IPS-15b (cell line): ENCODE results near the gene ELAVL2.

Experiments
- H3K27me3 ChIP-seq: one replicate; pipeline ENCODE4 v1.6.1; 2013; ENCODE audit warnings: low read length; ENCODE audit not compliant: control insufficient read depth, insufficient read depth
- H3K36me3 ChIP-seq: one replicate; pipeline ENCODE4 v1.6.1; 2013; ENCODE audit warnings: low read length; ENCODE audit not compliant: control insufficient read depth, insufficient read depth
- H3K4me1 ChIP-seq: one replicate; pipeline ENCODE4 v1.6.1; 2013; ENCODE audit warnings: mild to moderate bottlenecking, low read length; ENCODE audit not compliant: control insufficient read depth, insufficient read depth
- H3K4me3 ChIP-seq: one replicate; pipeline ENCODE4 v1.5.1; 2013; ENCODE audit warnings: low read depth, low read length
- H3K9ac ChIP-seq: one replicate; pipeline ENCODE4 v1.6.1; 2013; ENCODE audit warnings: low read depth, mild to moderate bottlenecking, low read length
- H3K9me3 ChIP-seq: one replicate; pipeline ENCODE4 v1.6.1; 2013; ENCODE audit warnings: mild to moderate bottlenecking, low read length; ENCODE audit not compliant: control insufficient read depth, insufficient read depth

ELAVL2 gene

DNA sequence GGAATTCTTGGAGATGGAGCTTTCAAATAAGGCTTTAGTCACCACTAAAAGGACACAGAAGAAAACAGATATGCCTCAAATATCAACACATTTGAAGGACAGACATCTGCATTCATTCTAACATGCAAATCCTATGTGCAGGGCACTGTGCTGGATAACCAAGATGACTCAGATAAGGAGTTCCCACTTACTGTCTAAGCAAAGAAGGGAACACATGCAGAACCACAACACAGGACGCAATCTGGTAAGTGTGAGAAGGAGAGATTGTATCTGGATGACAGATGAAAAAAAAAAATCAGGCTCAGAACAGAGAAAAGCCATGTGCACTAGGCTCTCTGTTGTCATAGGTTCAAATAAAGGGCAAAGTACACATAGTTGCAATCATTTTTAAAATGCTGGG lies 42.5 kb downstream of the ELAVL2 start:
- H3K4me3 ChIP-seq: no peak overlapping the region
- no peak overlapping the region for H3K9ac ChIP-seq
- no peaks in the 10 kb centered on the region for H3K9me3 ChIP-seq
- no peaks in the 10 kb centered on the region for H3K36me3 ChIP-seq
- H3K27me3 ChIP-seq: no peaks in the 10 kb centered on the region
- peaks cover 19% of the 10 kb centered on the region for H3K4me1 ChIP-seq

DNA sequence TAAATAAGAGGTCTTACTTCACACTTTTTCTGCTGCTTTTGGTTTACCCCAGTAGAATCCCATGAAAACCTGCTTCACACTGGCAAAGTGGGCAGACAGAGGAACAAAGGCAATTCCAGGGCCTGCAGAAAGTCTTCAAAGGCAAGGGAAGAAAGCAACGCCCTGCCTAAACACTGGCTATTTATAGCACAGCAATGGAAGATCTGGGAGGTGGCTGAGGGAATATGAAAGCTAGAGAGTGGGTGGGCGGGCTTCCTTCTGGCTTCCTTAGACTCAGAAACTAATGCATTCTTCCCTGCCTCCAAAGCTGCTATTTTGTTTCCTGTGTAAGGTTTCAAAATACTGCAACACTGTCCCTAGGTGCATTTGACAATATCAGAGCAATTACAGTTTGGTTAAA lies 46.8 kb downstream of the ELAVL2 start:
- H3K27me3 ChIP-seq: no peaks in the 10 kb centered on the region
- H3K4me1 ChIP-seq: peaks cover 51% of the 10 kb centered on the region
- H3K9ac ChIP-seq: no peak overlapping the region
- no peaks in the 10 kb centered on the region for H3K9me3 ChIP-seq
- H3K36me3 ChIP-seq: no peaks in the 10 kb centered on the region
- no peak overlapping the region for H3K4me3 ChIP-seq

DNA sequence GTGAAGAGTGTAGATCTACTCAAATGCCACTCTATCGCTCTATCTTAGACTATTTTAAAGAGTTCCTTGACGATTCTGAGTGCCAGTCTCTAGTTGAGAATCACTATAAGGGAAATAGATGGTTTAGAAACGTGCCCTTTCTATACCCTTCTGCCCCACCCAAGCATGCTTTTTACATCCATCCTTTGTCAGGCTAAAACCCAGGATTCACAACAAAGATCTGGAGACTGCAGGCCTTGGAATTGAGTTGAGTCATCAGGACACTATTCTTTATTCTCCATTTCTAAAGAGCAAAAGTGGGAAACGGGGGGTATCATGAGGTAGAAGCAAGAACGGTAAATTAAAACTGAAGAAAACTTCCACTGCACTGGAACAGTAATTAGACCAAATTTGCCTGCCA lies 48.7 kb downstream of the ELAVL2 start:
- no peak overlapping the region for H3K9ac ChIP-seq
- no peak overlapping the region for H3K4me3 ChIP-seq
- H3K9me3 ChIP-seq: no peaks in the 10 kb centered on the region
- H3K27me3 ChIP-seq: no peaks in the 10 kb centered on the region
- H3K4me1 ChIP-seq: peaks cover 66% of the 10 kb centered on the region
- no peaks in the 10 kb centered on the region for H3K36me3 ChIP-seq

DNA sequence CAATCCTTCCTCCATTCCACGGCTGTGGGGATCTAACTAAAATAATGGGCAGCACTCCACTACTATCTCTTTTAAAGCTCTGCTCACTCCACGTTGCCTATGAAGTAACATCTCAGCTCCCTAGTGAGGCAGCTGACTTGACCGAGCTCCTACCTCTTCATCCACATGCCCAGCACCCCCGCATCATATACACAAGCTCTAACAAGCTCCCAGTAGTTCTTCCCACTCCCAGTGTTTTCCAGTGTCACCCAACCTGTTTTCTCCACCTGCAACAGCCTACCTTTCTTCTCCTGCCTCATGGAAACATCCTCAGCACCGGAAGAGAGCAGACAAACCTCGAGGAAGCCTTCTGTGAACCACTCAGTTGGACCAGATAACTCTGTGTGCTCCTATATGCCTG lies 50.5 kb downstream of the ELAVL2 start:
- H3K27me3 ChIP-seq: no peaks in the 10 kb centered on the region
- H3K4me3 ChIP-seq: no peak overlapping the region
- H3K9me3 ChIP-seq: no peaks in the 10 kb centered on the region
- peaks cover 67% of the 10 kb centered on the region for H3K4me1 ChIP-seq
- no peak overlapping the region for H3K9ac ChIP-seq
- H3K36me3 ChIP-seq: no peaks in the 10 kb centered on the region

DNA sequence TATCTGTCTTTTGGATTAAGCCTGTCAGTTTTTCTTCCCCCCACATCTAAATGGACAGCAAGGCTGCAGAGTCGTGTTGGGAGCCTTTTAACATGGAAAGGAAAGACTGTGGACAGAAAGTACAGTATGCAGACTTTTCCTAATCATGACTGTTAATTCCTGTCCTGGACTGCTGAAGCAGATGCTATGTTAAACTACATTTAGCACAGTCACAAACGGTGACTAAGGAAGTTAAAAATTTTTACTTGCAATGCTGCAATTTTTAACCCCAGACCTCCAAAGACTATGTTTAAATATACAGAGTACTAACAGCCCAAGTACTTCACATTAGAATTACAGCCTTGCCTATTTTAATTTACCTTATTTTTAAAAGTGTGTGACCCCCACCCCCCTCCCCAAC lies 51.8 kb downstream of the ELAVL2 start:
- peaks cover 69% of the 10 kb centered on the region for H3K4me1 ChIP-seq

DNA sequence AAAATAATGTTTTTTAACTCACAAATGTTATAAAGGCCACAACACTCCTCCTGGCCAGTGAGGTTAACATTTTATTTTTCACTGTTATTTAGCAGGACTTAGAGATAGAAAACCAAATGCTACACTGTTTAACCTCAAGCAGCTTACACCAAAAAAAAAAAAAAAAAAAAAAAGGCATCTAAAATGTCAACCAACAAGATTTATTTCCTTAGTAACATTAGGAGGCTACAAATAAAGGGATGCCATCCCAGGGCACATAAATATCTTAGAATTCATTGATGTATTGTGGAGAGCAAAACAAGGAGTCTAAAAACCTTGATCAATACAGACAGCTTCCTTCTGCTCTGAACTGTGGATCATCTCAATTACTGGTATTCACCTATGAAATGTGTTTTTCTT lies 53.7 kb downstream of the ELAVL2 start:
- H3K36me3 ChIP-seq: no peaks in the 10 kb centered on the region
- peaks cover 63% of the 10 kb centered on the region for H3K4me1 ChIP-seq
- no peaks in the 10 kb centered on the region for H3K27me3 ChIP-seq
- H3K9ac ChIP-seq: no peak overlapping the region
- no peaks in the 10 kb centered on the region for H3K9me3 ChIP-seq
- H3K4me3 ChIP-seq: no peak overlapping the region

More for the DNA sequence above, 51.8 kb downstream of the ELAVL2 start:
- Histone ChIP-seq H3K36me3 (no peaks in the 10 kb centered on the region), H3K9ac (no peak overlapping the region), H3K9me3 (no peaks in the 10 kb centered on the region), H3K27me3 (no peaks in the 10 kb centered on the region), H3K4me3 (no peak overlapping the region)

DNA sequence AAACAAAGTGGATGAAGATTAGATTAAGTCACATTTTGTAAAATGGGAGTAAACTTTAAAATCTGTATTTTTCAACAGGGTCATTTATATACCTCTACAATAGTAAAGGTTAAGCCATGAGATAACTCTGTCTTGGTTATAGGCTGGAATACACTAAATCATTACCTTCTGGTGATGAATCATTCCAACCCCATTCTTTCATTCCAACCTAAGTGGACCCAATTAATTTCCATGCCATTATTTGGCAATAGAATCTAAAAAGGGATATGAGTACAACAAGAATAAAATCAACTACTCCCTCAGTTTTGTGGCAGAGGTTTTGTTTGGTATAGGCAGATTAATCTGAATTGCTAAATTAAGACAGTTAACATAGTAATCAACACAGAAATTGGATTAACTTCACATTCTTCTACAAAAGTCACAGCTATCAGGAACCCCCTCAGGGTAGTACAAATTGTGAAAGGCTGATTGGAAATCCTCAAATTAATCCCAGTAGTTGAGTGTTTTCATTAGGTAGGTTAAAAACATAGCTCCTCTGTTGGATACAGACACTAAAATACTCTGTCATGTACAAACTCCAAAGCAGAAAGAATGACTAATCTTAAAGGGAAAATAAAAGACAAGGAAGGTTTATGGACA lies 54.2 kb downstream of the ELAVL2 start:
- Histone ChIP-seq H3K4me3 (no peak overlapping the region), H3K9ac (no peak overlapping the region), H3K9me3 (no peaks in the 10 kb centered on the region), H3K27me3 (no peaks in the 10 kb centered on the region), H3K4me1 (peaks cover 59% of the 10 kb centered on the region), H3K36me3 (no peaks in the 10 kb centered on the region)

DNA sequence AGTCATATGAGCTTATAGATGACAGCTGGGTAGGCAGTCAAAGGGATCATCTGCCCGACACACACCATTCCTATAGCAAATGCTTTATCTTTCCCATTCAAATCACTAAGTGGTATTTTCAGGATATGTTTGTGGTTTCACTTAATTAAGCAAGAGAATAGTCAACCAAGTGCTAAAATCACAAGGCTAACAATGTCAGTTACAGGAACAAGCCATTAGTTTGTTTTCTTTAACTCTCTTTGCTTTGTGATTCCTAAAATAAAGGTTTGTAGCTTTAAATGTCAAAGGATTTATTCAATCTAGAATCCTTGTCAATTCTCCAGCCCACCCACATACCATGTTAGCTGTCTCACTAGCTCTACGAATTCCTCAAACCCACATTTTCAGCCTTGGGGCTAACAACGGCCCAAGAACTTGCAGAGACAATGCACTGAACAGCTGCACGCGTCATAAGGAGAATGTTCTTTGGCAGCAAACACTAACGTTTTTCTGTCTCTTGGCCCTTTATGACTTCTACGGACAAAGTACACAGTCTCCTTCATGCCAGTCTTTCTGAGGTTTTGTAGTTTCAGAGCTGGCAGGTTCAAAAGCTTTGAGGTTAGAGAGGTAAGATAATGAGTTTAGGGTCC lies 56.6 kb downstream of the ELAVL2 start:
- Histone ChIP-seq H3K9me3 (no peaks in the 10 kb centered on the region), H3K4me3 (no peak overlapping the region), H3K4me1 (peaks cover 47% of the 10 kb centered on the region), H3K9ac (no peak overlapping the region), H3K36me3 (no peaks in the 10 kb centered on the region), H3K27me3 (no peaks in the 10 kb centered on the region)

DNA sequence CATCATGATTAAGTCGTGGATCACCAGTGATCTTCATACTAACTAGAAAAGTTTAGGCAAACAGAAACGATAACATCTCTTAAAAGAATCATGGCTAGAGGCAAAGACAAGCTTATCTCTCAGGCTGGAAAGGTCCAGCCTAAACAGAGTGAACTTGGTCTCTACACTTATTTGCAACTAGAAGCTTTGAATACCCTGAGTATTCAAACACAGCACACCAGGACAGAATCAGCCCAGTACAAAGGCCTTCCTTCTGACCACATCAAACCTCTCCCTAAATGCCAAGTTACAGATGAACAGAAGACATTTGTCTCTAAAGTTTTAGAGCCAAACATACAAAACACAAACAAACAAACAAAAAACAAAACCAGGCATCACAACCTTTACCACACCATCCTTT lies 57.2 kb downstream of the ELAVL2 start:
- Histone ChIP-seq H3K9me3 (no peaks in the 10 kb centered on the region), H3K27me3 (no peaks in the 10 kb centered on the region), H3K36me3 (no peaks in the 10 kb centered on the region), H3K9ac (no peak overlapping the region), H3K4me3 (no peak overlapping the region), H3K4me1 (peaks cover 50% of the 10 kb centered on the region)

DNA sequence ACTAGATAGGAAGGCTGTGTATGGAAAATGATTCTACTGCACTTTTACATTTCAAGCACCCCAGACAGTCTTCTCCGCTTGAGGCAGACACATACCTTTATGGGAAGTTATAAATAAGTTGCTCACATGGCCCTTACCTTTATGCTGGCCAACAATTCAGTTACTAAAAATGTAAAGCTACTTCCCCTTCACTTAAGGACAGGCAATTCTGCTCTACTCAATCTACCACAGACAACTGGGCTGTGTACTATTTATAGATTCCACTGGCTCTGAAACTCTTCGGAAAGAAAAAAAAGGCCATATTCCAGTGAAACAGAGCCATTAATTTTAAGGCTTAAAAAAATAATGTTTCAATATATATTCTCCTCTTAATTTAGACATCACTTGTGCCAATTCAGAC lies 59.4 kb downstream of the ELAVL2 start:
- Histone ChIP-seq H3K36me3 (no peaks in the 10 kb centered on the region), H3K9me3 (no peaks in the 10 kb centered on the region), H3K27me3 (no peaks in the 10 kb centered on the region), H3K4me3 (no peak overlapping the region), H3K9ac (no peak overlapping the region), H3K4me1 (peaks cover 37% of the 10 kb centered on the region)

DNA sequence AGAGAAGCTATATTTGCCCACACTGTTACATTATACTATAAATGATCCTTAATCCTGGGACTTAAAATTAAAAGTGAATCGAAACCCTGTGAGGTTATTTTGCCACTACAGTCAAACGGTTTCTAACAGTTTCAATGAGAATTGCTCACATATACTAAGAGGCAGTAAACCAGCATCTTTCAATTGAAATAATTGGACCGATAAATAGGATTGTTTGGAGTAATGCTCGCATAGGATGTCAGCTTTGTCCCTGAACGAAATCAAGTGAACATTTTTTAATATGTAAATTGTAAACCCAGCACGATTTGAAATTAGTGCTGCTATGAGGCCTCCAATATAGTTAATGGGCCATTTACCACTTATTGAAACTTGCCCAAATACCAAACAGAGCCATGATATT lies 60.5 kb downstream of the ELAVL2 start:
- H3K9me3 ChIP-seq: no peaks in the 10 kb centered on the region

DNA sequence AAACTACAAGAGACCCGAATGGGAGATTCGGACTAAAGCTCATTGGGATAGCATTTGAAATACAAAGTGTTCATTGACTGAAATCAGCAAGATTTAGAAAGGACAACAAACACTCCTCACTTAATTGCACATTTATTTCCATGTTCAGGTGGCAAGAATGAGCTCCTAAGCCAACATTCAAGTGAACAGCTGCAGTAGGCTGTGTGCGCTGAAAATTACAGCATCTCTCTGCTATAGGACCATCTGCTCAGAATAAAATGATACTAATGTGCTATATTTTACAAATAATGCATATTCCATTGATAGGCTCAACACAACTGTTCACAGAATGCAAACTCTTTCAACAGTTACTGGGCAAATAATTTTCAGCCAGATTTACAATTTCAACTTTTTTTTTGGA lies 61.8 kb downstream of the ELAVL2 start:
- Histone ChIP-seq H3K9ac (no peak overlapping the region), H3K4me3 (no peak overlapping the region), H3K36me3 (no peaks in the 10 kb centered on the region), H3K27me3 (no peaks in the 10 kb centered on the region), H3K4me1 (peaks cover 24% of the 10 kb centered on the region), H3K9me3 (no peaks in the 10 kb centered on the region)

More for the DNA sequence above, 60.5 kb downstream of the ELAVL2 start:
- Histone ChIP-seq H3K4me1 (peaks cover 33% of the 10 kb centered on the region), H3K36me3 (no peaks in the 10 kb centered on the region), H3K4me3 (no peak overlapping the region), H3K27me3 (no peaks in the 10 kb centered on the region), H3K9ac (no peak overlapping the region)
